HG03108 (cell line): ENCODE measurements around the gene AKIRIN2.

Experiments used
- ATAC-seq: cut with Tn5 transposase; IDR thresholded peaks from one replicate; pipeline ENCODE4 v1.9.1; 2021; ENCODE audit warnings: moderate library complexity; ENCODE audit not compliant: unreplicated experiment

AKIRIN2 gene

DNA sequence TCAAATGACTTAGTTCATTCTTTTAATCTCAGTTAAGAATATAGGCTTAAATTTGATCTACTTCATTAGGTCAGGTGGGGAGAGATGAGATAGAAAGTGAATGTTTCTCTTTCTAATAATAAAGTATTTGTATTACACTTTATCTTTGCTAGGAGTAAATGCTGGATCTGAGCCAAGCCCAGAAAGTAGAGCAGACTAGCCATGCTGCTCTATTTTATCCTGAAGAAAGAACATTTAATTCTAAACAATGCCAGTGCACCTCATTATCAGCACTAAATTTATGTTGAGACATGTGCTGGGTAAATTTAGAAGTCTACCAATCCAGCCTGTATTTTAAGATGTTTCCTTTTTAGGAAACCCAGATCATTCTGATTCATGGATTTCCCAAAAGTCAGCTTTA is 43.5 kb downstream of the AKIRIN2 start:
- no peak for ATAC-seq

DNA sequence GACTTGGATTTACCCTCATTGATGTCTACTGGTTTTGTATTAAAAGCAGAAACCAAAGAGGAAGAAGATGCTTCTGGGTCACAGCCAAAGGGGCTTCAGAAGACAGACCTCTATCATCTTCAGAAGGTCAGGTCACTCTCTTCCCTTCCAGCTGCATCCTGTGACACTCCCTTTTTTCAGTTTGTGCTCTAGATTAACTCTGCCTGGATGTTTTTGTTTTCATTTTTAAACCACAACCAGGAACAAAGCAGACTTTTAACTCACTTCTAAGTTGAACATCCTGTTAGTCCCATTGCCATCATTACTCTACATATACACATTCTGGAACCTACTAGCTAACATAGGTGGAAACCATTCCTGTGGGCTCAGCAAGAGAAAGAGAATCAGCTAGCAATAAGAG is 45.2 kb downstream of the AKIRIN2 start:
- ATAC-seq = peak; percentile 78

GRCh38 chr6:87655824-87656223 is 46.2 kb downstream of the AKIRIN2 start:
- ATAC-seq = no peak

GRCh38 chr6:87654875-87655454 is 47.1 kb downstream of the AKIRIN2 start:
- no peak for ATAC-seq

- ATAC-seq = no peak
Observed at GRCh38 chr6:87654122-87654521, 47.9 kb downstream of the AKIRIN2 start.

GRCh38 chr6:87653074-87653962 is 48.7 kb downstream of the AKIRIN2 start:
- ATAC-seq = no peak

GRCh38 chr6:87645080-87645479 is 57.0 kb downstream of the AKIRIN2 start:
- ATAC-seq = peak; percentile 47

DNA sequence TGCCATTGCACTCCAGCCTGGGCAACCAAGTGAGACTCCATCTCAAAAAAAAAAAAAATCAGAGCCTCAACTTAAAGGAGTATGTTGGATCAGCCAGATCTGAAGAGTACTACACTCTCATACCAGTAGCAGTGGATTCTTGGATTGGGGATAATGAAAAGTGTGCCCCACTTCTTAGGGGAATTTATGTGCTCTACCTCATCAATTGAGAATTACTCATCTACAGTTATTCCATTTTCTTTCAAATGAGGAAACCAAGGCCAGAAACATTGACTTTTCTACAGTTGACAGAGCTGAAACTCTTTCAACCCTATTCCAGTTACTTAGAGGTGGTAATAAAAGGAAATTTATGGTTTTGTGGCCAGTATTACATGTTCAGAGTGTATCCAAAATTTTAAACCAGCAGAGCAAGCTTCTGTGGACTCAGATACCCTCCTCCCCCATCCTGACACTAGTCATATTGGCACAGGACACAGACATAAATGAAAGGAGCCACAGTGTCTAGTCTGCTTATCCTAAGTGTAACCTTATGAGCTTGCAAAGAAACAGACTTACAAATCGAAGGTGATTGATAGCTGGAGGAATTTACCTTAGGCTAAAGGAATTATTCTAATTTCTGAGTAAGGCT is 60.9 kb downstream of the AKIRIN2 start:
- ATAC-seq = no peak

DNA sequence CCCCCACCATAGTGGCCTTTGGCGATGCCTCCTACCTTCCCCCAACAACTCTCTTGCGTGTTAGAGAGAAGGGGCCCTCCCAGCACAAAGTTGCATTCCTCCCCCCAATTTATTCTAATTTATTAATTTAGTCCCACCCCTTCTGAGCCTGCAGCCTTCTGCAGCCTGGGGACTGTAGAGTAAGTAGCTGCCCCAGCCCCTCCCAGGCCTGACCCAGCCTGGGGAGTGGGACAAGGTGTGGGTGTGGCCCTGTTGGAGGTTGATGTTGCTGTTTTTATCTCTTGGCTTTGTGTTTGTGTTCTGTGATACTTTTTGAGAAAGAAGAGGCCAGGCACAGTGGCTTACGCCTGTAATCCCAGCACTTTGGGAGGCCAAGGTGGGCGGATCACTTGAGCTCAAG is 62.7 kb downstream of the AKIRIN2 start:
- ATAC-seq = no peak

- ATAC-seq = no peak
Observed at GRCh38 chr6:87637106-87637505, 64.9 kb downstream of the AKIRIN2 start.

DNA sequence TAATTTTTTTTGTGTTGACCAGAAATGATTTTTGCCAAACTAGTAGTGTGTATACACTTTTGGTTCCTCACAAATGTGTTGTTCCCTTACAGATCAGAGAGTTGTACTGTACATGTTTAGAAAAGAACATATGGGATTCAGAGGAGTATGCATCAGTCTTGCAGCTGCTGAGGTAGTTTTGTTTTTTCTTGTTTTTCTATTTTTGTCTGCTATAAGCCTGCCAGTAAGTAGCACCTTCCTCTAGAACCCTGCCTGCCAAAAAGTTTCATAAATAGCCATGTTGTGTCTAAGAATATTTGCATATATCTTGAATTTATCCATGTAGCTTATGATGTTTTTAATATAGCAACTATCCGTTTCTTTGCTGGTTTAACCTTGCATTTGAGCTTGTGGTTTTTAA is 65.7 kb downstream of the AKIRIN2 start:
- ATAC-seq = no peak

- no peak for ATAC-seq
Observed at GRCh38 chr6:87633851-87634250, 68.2 kb downstream of the AKIRIN2 start.

- ATAC-seq = no peak
Observed at GRCh38 chr6:87630746-87631145, 71.3 kb downstream of the AKIRIN2 start.

- no peak for ATAC-seq
Observed at GRCh38 chr6:87628881-87629280, 73.2 kb downstream of the AKIRIN2 start.

DNA sequence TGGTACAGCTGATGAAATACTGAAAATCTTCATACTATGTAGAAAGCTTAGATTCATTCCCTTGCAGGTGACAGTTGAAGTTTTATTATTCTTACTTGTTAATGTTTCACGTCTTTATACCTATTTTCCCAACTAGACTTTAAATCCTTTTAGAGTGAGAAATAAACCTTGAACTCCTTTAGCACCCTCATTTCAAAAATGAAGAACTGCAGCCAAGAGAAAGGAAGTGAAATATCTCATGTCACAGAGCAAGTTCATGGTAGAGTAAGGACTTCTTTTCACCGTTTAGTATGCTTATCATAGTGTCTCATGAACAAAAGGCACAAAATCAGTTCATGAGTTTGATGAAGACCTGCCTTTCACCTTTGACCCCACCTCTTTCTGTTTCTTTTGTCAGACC is 73.6 kb downstream of the AKIRIN2 start:
- ATAC-seq = no peak
